Endothelial cell of umbilical vein (primary cell): ENCODE results near the gene SENP5. TPM values are rescaled to one million over a fixed set of nuclear protein-coding genes. Genes with fewer than 3 reads are reported as not detected.

Experiments used
- BruUV-seq: library from RNA; stranded (reverse); fragments of 400-500 nt; replicated peaks from 2 replicates; lab custom pipeline; 2021; lab: Mats Ljungman, UMichigan
- CTCF ChIA-PET: fragments of 300-600, 350-600 bp; sonication (Branson Sonifier 250); formaldehyde crosslinking; loops from one replicate; lab custom pipeline; 2021; ENCODE audit warnings: antibody characterized with exemption, inconsistent platforms; lab: Charles Lee
- POLR2A ChIA-PET: fragments of 300-600, 350-600 bp; sonication (Branson Sonifier 250); formaldehyde crosslinking; loops from one replicate; lab custom pipeline; 2021; ENCODE audit warnings: antibody characterized with exemption, inconsistent platforms; lab: Charles Lee
- DNase-seq: peaks from one replicate; pipeline ENCODE4 v3.0.0-alpha.2; 2011; ENCODE audit warnings: low read depth, low spot score
- FAIRE-seq: peaks from 2 replicates; lab custom pipeline; 2011; peaks lifted over from hg19 to GRCh38; lab: Jason Lieb, UNC
- H2AFZ ChIP-seq: 2 replicates; pipeline ENCODE4 v1.6.0; 2012; ENCODE audit warnings: low read depth, low read length, control low read depth, inconsistent platforms
- H3K27ac ChIP-seq: 2 replicates; pipeline ENCODE4 v1.5.1; 2011; ENCODE audit warnings: low read depth, mild to moderate bottlenecking, control low read depth, low read length, moderate library complexity; ENCODE audit not compliant: insufficient read depth
- H3K27me3 ChIP-seq, 2 experiments: 2 replicates each; pipeline versions ENCODE4 v1.6.0 to v1.6.1; 2011; ENCODE audit warnings: low read length in 2 of 2, mixed read lengths in 1 of 2; ENCODE audit not compliant: control insufficient read depth in 2 of 2, insufficient read depth in 2 of 2
- H3K36me3 ChIP-seq, 2 experiments: 2 replicates in 1 of 2; 3 replicates in 1 of 2; pipeline ENCODE4 v1.5.1; 2011; ENCODE audit warnings: low read length in 2 of 2, mild to moderate bottlenecking in 1 of 2, moderate library complexity in 1 of 2; ENCODE audit not compliant: control insufficient read depth in 2 of 2, insufficient read depth in 2 of 2; ENCODE audit errors: extremely low read depth in 1 of 2
- H3K4me1 ChIP-seq: 3 replicates; pipeline ENCODE4 v1.5.1; 2011; ENCODE audit warnings: mild to moderate bottlenecking, low read length; ENCODE audit not compliant: control insufficient read depth, insufficient read depth; ENCODE audit errors: extremely low read depth
- H3K4me2 ChIP-seq: 2 replicates; pipeline ENCODE4 v1.6.1; 2011; ENCODE audit warnings: low read length, control low read depth, mixed read lengths; ENCODE audit not compliant: insufficient read depth
- H3K4me3 ChIP-seq, 3 experiments: fragments of 200-600 bp in 1 of 3; sonication (generic), shearing (Covaris generic) in 1 of 3; replicated peaks in 1 of 3; 2 replicates each; pipeline ENCODE4 v1.5.1; 2011 to 2016; ENCODE audit warnings: control low read depth in 3 of 3, low read length in 3 of 3, mild to moderate bottlenecking in 2 of 3, inconsistent platforms in 1 of 3, low read depth in 1 of 3, moderate library complexity in 1 of 3; ENCODE audit not compliant: insufficient read depth in 1 of 3
- H3K79me2 ChIP-seq: 2 replicates; pipeline ENCODE4 v1.6.0; 2012; ENCODE audit warnings: low read length, inconsistent platforms; ENCODE audit not compliant: control insufficient read depth, insufficient read depth
- H3K9ac ChIP-seq: replicated peaks from 2 replicates; pipeline ENCODE3; 2011; ENCODE audit warnings: low read length, control low read depth; ENCODE audit not compliant: insufficient read depth; ENCODE audit errors: extremely low read depth
- H3K9me1 ChIP-seq: replicated peaks from 3 replicates; pipeline ENCODE4 v1.6.0; 2011; ENCODE audit warnings: mild to moderate bottlenecking, low read length; ENCODE audit not compliant: control insufficient read depth, insufficient read depth; ENCODE audit errors: extremely low read depth
- H3K9me3 ChIP-seq: replicated peaks from 2 replicates; pipeline ENCODE4 v1.5.1; 2012; ENCODE audit warnings: low read length, inconsistent platforms; ENCODE audit not compliant: control insufficient read depth, insufficient read depth
- H4K20me1 ChIP-seq: replicated peaks from 2 replicates; pipeline ENCODE3; 2011; ENCODE audit warnings: mild to moderate bottlenecking, low read length; ENCODE audit not compliant: control insufficient read depth, insufficient read depth; ENCODE audit errors: extremely low read depth
- EZH2 ChIP-seq: IDR thresholded peaks from 2 replicates; pipeline ENCODE4 v1.6.1; 2012; ENCODE audit warnings: borderline replicate concordance, low read depth, mild to moderate bottlenecking, moderate library complexity, low read length, inconsistent platforms; ENCODE audit not compliant: severe bottlenecking
- FOS ChIP-seq: IDR thresholded peaks from 2 replicates; pipeline ENCODE4 v1.6.1; 2011; ENCODE audit warnings: mild to moderate bottlenecking, low read length, moderate library complexity, borderline replicate concordance; ENCODE audit not compliant: insufficient read depth
- GATA2 ChIP-seq: IDR thresholded peaks from 2 replicates; pipeline ENCODE4 v1.7.0; 2011; ENCODE audit warnings: low read depth, mild to moderate bottlenecking, moderate library complexity, mixed read lengths, low read length; ENCODE audit not compliant: insufficient read length, insufficient read depth
- JUN ChIP-seq: IDR thresholded peaks from 2 replicates; pipeline ENCODE4 v1.6.1; 2011; ENCODE audit warnings: borderline replicate concordance, low read depth; ENCODE audit not compliant: insufficient read length, insufficient read depth
- MYC ChIP-seq: IDR thresholded peaks from one replicate; pipeline ENCODE4 v1.6.1; 2011; ENCODE audit warnings: mild to moderate bottlenecking, low read depth, low read length
- POLR2A ChIP-seq: IDR thresholded peaks from 2 replicates; pipeline ENCODE4 v1.6.1; 2012; ENCODE audit warnings: low read depth, mild to moderate bottlenecking, control low read depth, low read length
- POLR2AphosphoS5 ChIP-seq: IDR thresholded peaks from 2 replicates; pipeline ENCODE4 v1.6.1; 2012; ENCODE audit warnings: low read depth, mild to moderate bottlenecking, control low read depth, low read length, moderate library complexity; ENCODE audit not compliant: insufficient read depth
- dilution Hi-C: fragments of 300-500 bp; cut with MboI; formaldehyde crosslinking; loops from one replicate; pipeline ENCODE4 v1.15.0; 2019; ENCODE audit warnings: low sequenced_read_pairs; ENCODE audit not compliant: extremely low pct_ligation_motif_present
- intact Hi-C: fragments of 100-400 bp; cut with micrococcal nuclease; formaldehyde crosslinking; loops from one replicate; pipeline ENCODE4 v1.10.0; 2022
- polyA plus RNA-seq, 4 experiments: library from polyadenylated mRNA; depleted of rRNA in 3 of 4; stranded (reverse) in 3 of 4; unstranded in 1 of 4; fragments of >200 nt; gene quantifications; 2 replicates each; pipeline versions ENCODE4 v1.2.1 to v1.2.3, GENCODE V29; 2011 to 2012; ENCODE audit warnings: missing spikeins in 1 of 4
- total RNA-seq: library from RNA; stranded (reverse); gene quantifications from 2 replicates; pipeline ENCODE4 v1.2.3, GENCODE V29; 2021
- TF ChIP-seq, protein P1 (sequence below): IDR thresholded peaks from 2 replicates; pipeline ENCODE4 v1.6.1; 2011; ENCODE audit not compliant: insufficient read depth, insufficient read length
- TF ChIP-seq, protein P2 (sequence below), 2 donors: IDR thresholded peaks; 1 replicate in 1 of 2; 2 replicates in 1 of 2; pipeline ENCODE4 v1.5.1; 2011; ENCODE audit warnings: low read length in 2 of 2, mild to moderate bottlenecking in 2 of 2, moderate library complexity in 2 of 2, control low read depth in 1 of 2, inconsistent platforms in 1 of 2, low read depth in 1 of 2; ENCODE audit not compliant: insufficient read depth in 1 of 2; ENCODE audit errors: extremely low read depth in 1 of 2

Gene SENP5
- total and polyA plus RNA-seq, 2 donors (not counting 3 experiments of a cell fraction or from before 2014, with no cell fraction given) = 7.9 to 33.5 TPM

DNA sequence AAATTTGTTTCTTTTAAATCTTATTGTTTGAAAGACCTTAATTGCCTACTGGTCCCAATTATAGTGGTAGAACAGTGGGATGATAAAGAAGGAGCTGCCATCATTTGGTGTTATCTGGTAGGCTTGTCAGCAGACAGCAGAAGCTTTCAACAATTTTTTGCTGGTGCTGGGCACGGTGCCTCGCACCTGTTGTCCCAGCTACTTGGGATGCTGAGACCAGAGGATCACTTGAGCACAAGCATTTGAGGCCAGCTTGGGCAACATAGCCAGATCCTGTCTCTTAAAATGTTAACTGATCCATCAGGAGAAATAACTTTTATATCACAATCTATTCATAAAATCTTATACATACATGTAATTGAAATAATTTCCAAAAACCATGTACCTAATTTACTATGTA lies 36.0 kb downstream of the SENP5 start:
- no peak overlapping the region for H3K9ac ChIP-seq
- no peaks in the 10 kb centered on the region for H3K79me2 ChIP-seq
- no peak for TF ChIP-seq GATA2
- no peak for TF ChIP-seq FOS
- TF ChIP-seq POLR2AphosphoS5 = no peak
- TF ChIP-seq MYC = no peak
- TF ChIP-seq POLR2A = no peak
- TF ChIP-seq, protein P1, sequence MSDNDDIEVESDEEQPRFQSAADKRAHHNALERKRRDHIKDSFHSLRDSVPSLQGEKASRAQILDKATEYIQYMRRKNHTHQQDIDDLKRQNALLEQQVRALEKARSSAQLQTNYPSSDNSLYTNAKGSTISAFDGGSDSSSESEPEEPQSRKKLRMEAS = no peak
- no peak for TF ChIP-seq JUN
- TF ChIP-seq, protein P2, sequence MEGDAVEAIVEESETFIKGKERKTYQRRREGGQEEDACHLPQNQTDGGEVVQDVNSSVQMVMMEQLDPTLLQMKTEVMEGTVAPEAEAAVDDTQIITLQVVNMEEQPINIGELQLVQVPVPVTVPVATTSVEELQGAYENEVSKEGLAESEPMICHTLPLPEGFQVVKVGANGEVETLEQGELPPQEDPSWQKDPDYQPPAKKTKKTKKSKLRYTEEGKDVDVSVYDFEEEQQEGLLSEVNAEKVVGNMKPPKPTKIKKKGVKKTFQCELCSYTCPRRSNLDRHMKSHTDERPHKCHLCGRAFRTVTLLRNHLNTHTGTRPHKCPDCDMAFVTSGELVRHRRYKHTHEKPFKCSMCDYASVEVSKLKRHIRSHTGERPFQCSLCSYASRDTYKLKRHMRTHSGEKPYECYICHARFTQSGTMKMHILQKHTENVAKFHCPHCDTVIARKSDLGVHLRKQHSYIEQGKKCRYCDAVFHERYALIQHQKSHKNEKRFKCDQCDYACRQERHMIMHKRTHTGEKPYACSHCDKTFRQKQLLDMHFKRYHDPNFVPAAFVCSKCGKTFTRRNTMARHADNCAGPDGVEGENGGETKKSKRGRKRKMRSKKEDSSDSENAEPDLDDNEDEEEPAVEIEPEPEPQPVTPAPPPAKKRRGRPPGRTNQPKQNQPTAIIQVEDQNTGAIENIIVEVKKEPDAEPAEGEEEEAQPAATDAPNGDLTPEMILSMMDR (IDR thresholded peaks at IDR 0.05; ENCODE audit: extremely low read depth in 1 of 2, insufficient read depth in 1 of 2, low read depth in 1 of 2, low read length in 2 of 2) = no peak
- no peak for TF ChIP-seq EZH2
- FAIRE-seq = peak; percentile 40
- H3K4me1 ChIP-seq = no peaks in the 10 kb centered on the region
- no peak overlapping the region for H3K4me3 ChIP-seq
- no peaks in the 10 kb centered on the region for H3K9me1 ChIP-seq
- no peak overlapping the region for H3K27ac ChIP-seq
- no peaks in the 10 kb centered on the region for H4K20me1 ChIP-seq
- no peaks in the 10 kb centered on the region for H3K27me3 ChIP-seq
- no peaks in the 10 kb centered on the region for H3K9me3 ChIP-seq
- intact Hi-C loops (no loop called here), dilution Hi-C loops (no loop called here)
- CTCF ChIA-PET = no interaction called here
- POLR2A ChIA-PET = no interaction called here
- no peak for DNase-seq
- H3K4me2 ChIP-seq = no peak overlapping the region
- no peak overlapping the region for H2AFZ ChIP-seq
- BruUV-seq = no TSS peak
- H3K36me3 ChIP-seq = peaks cover 12 to 15% of the 10 kb centered on the region in 2 experiments
